ENCODE measurements around the gene IPO8.
A peak's percentile ranks its signal among the peaks of the same experiment; 100 is the strongest.

Gene IPO8

GRCh38 chr12:30652034-30652696, 43.5 kb downstream of the IPO8 start:
- no peak overlapping the region for H3K4me3 ChIP-seq (replicated peaks in 1 of 2; ENCODE audit: low read depth in 2 of 2, low read length in 2 of 2)
- DNase-seq (ENCODE audit: low read depth in 2 of 2): no peak
- no peak for TF ChIP-seq CTCF (IDR thresholded peaks at IDR 0.05; ENCODE audit: low read depth, low read length)

- H3K4me3 ChIP-seq (replicated peaks in 1 of 2; ENCODE audit: low read depth in 2 of 2, low read length in 2 of 2): no peak overlapping the region
- DNase-seq (ENCODE audit: low read depth in 2 of 2): peak in 1 of 2 donors; percentile 7
- no peak for TF ChIP-seq CTCF (IDR thresholded peaks at IDR 0.05; ENCODE audit: low read depth, low read length)
These were observed 48.8 kb downstream of the IPO8 start for GRCh38 chr12:30646821-30647220.

- H3K4me3 ChIP-seq (replicated peaks in 1 of 2; ENCODE audit: low read depth in 2 of 2, low read length in 2 of 2): no peak overlapping the region
- TF ChIP-seq CTCF (IDR thresholded peaks at IDR 0.05; ENCODE audit: low read depth, low read length): no peak
- peak; percentile 8 to 18 for DNase-seq (ENCODE audit: low read depth in 2 of 2)
These were observed 52.3 kb downstream of the IPO8 start for GRCh38 chr12:30643366-30643765.

- no peak overlapping the region for H3K4me3 ChIP-seq (replicated peaks in 1 of 2; ENCODE audit: low read depth in 2 of 2, low read length in 2 of 2)
- no peak for TF ChIP-seq CTCF (IDR thresholded peaks at IDR 0.05; ENCODE audit: low read depth, low read length)
- no peak for DNase-seq (ENCODE audit: low read depth in 2 of 2)
These were observed 55.3 kb downstream of the IPO8 start for GRCh38 chr12:30640392-30640791.

GRCh38 chr12:30635385-30635784, 60.3 kb downstream of the IPO8 start:
- TF ChIP-seq CTCF (IDR thresholded peaks at IDR 0.05; ENCODE audit: low read depth, low read length): no peak

GRCh38 chr12:30631740-30632139, 63.9 kb downstream of the IPO8 start:
- H3K4me3 ChIP-seq (replicated peaks in 1 of 2; ENCODE audit: low read depth in 2 of 2, low read length in 2 of 2): no peak overlapping the region
- no peak for TF ChIP-seq CTCF (IDR thresholded peaks at IDR 0.05; ENCODE audit: low read depth, low read length)
- no peak for DNase-seq (ENCODE audit: low read depth in 2 of 2)

More at GRCh38 chr12:30635385-30635784, 60.3 kb downstream of the IPO8 start:
- no peak for DNase-seq (ENCODE audit: low read depth in 2 of 2)
- H3K4me3 ChIP-seq (replicated peaks in 1 of 2; ENCODE audit: low read depth in 2 of 2, low read length in 2 of 2): no peak overlapping the region

- DNase-seq (ENCODE audit: low read depth in 2 of 2): no peak
- H3K4me3 ChIP-seq (replicated peaks in 1 of 2; ENCODE audit: low read depth in 2 of 2, low read length in 2 of 2): no peak overlapping the region
- TF ChIP-seq CTCF (IDR thresholded peaks at IDR 0.05; ENCODE audit: low read depth, low read length): no peak
These were observed 64.7 kb downstream of the IPO8 start for GRCh38 chr12:30630979-30631285.
